Lung (tissue), 12 donors: ENCODE data around the gene OR2M5. TPM values are rescaled to one million over a fixed set of nuclear protein-coding genes. Genes with fewer than 3 reads are reported as not detected.

Source experiments
- ATAC-seq: fragments of 200-7000 bp; cut with Tn5 transposase; one replicate; pipeline ENCODE4 v1.9.1; 2020; ENCODE audit warnings: moderate number of reproducible peaks; ENCODE audit not compliant: insufficient read depth, low FRiP score
- DNase-seq, 3 donors: peaks; one replicate each; pipeline ENCODE4 v3.0.0-alpha.2; 2013 to 2017
- H3K27ac ChIP-seq, 2 donors: one replicate each; pipeline ENCODE4 v1.5.1; 2013; ENCODE audit warnings: mild to moderate bottlenecking in 2 of 2, moderate library complexity in 2 of 2, control low read depth in 1 of 2, inconsistent platforms in 1 of 2, low read depth in 1 of 2, low read length in 1 of 2
- H3K27me3 ChIP-seq, 3 donors: one replicate each; pipeline ENCODE4 v1.5.1; 2013; ENCODE audit warnings: low read length in 2 of 3; ENCODE audit not compliant: control insufficient read depth in 3 of 3, insufficient read depth in 3 of 3
- H3K36me3 ChIP-seq, 4 donors: one replicate each; pipeline ENCODE4 v1.5.1; 2013; ENCODE audit warnings: low read length in 4 of 4, mild to moderate bottlenecking in 1 of 4, moderate library complexity in 1 of 4; ENCODE audit not compliant: control insufficient read depth in 4 of 4, insufficient read depth in 4 of 4
- H3K4me1 ChIP-seq, 5 donors: one replicate each; pipeline ENCODE4 v1.5.1; 2013; ENCODE audit warnings: low read length in 5 of 5, mild to moderate bottlenecking in 2 of 5, moderate library complexity in 1 of 5; ENCODE audit not compliant: control insufficient read depth in 5 of 5, insufficient read depth in 5 of 5
- H3K4me3 ChIP-seq: one replicate; pipeline ENCODE4 v1.5.1; 2013; ENCODE audit warnings: mild to moderate bottlenecking, control low read depth, moderate library complexity
- H3K9ac ChIP-seq, 2 donors: one replicate each; pipeline ENCODE4 v1.5.1; 2013; ENCODE audit warnings: low read length in 2 of 2, control low read depth in 1 of 2; ENCODE audit not compliant: insufficient read depth in 1 of 2
- H3K9me3 ChIP-seq, 4 donors: one replicate each; pipeline ENCODE4 v1.5.1; 2013; ENCODE audit warnings: low read length in 3 of 4, mild to moderate bottlenecking in 1 of 4, moderate library complexity in 1 of 4; ENCODE audit not compliant: control insufficient read depth in 4 of 4, insufficient read depth in 3 of 4
- WGBS, 2 donors: extraction: QIAGEN DNeasy Blood & Tissue Kit; methylation state at CpG; one replicate each; pipeline ENCODE4 v1.1.7; 2013; 5-methylcytosine and 5-hydroxymethylcytosine counted together
- polyA plus RNA-seq, 2 donors: library from polyadenylated mRNA; stranded (reverse); fragments of 200-250 nt; gene quantifications; one replicate each; pipeline ENCODE4 v1.2.1, GENCODE V29; 2013
- total RNA-seq, 2 donors: library from RNA; depleted of rRNA in 1 of 2; stranded (reverse); fragments of >200 nt in 1 of 2; gene quantifications; one replicate each; pipeline ENCODE4 v1.2.1, GENCODE V29; 2014 to 2021
- TF ChIP-seq, protein P1 (sequence below): IDR thresholded peaks from 2 replicates; pipeline ENCODE4 v1.5.1; 2012; ENCODE audit warnings: mild to moderate bottlenecking; ENCODE audit errors: control extremely low read depth, extremely low read depth
- donor health status: control.
- donor health status: control.
- donor health status: Bipolar disorder and iron deficiency.
- donor health status: healthy.
- donor health status: DM: yes; HTN: yes; CAD: no.

Gene OR2M5
- total and polyA plus RNA-seq, 4 donors = not detected

GRCh38 chr1:248158758-248159157, 13.8 kb downstream of the OR2M5 start:
- DNase-seq = no peak

GRCh38 chr1:248164031-248164430, 19.1 kb downstream of the OR2M5 start:
- Histone ChIP-seq H3K27ac (no peak overlapping the region), H3K4me1 (no peaks in the 10 kb centered on the region), H3K9me3 (peaks cover 0 to 7% (median 0%) of the 10 kb centered on the region in 4 donors), H3K36me3 (no peaks in the 10 kb centered on the region), H3K4me3 (no peak overlapping the region), H3K9ac (no peak overlapping the region), H3K27me3 (no peaks in the 10 kb centered on the region)
- no peak for ATAC-seq
- DNase-seq = no peak
- WGBS, 2 donors = 87 to 95% methylated on average over 12 of the region's 12 CpGs
- TF ChIP-seq, protein P1, sequence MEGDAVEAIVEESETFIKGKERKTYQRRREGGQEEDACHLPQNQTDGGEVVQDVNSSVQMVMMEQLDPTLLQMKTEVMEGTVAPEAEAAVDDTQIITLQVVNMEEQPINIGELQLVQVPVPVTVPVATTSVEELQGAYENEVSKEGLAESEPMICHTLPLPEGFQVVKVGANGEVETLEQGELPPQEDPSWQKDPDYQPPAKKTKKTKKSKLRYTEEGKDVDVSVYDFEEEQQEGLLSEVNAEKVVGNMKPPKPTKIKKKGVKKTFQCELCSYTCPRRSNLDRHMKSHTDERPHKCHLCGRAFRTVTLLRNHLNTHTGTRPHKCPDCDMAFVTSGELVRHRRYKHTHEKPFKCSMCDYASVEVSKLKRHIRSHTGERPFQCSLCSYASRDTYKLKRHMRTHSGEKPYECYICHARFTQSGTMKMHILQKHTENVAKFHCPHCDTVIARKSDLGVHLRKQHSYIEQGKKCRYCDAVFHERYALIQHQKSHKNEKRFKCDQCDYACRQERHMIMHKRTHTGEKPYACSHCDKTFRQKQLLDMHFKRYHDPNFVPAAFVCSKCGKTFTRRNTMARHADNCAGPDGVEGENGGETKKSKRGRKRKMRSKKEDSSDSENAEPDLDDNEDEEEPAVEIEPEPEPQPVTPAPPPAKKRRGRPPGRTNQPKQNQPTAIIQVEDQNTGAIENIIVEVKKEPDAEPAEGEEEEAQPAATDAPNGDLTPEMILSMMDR = no peak

More at GRCh38 chr1:248158758-248159157, 13.8 kb downstream of the OR2M5 start:
- H3K36me3 ChIP-seq = no peaks in the 10 kb centered on the region
- H3K9me3 ChIP-seq = peaks cover 0 to 8% (median 0%) of the 10 kb centered on the region in 4 donors
- TF ChIP-seq, protein P1 = no peak
- H3K4me1 ChIP-seq = no peaks in the 10 kb centered on the region
- no peak overlapping the region for H3K4me3 ChIP-seq
- H3K27ac ChIP-seq = no peak overlapping the region
- no peak for ATAC-seq
- no peak overlapping the region for H3K9ac ChIP-seq
- no peaks in the 10 kb centered on the region for H3K27me3 ChIP-seq
- WGBS, 2 donors = 90% methylated on average over 4 of the region's 4 CpGs

GRCh38 chr1:248165186-248165585, 20.2 kb downstream of the OR2M5 start:
- TF ChIP-seq, protein P1 = no peak
- DNase-seq (no peak), ATAC-seq (no peak)
- Histone ChIP-seq H3K4me1 (no peaks in the 10 kb centered on the region), H3K9ac (no peak overlapping the region), H3K36me3 (no peaks in the 10 kb centered on the region), H3K9me3 (peaks cover 0 to 7% (median 0%) of the 10 kb centered on the region in 4 donors), H3K4me3 (no peak overlapping the region), H3K27ac (no peak overlapping the region), H3K27me3 (no peaks in the 10 kb centered on the region)
- WGBS, 2 donors = 91 to 93% methylated on average over 14 of the region's 14 CpGs

GRCh38 chr1:248174521-248174920, 29.6 kb downstream of the OR2M5 start, which contains the start of gene OR2M2:
Gene OR2M2, plus strand, starts transcription at chr1:248174821. Its CDS starts 5,165 bp downstream, at chr1:248179986.
- TF ChIP-seq, protein P1 = no peak
- no peak for DNase-seq
- no peak within 1 kb of the TSS for H3K4me3 ChIP-seq
- ATAC-seq = no peak
- no peak within 1 kb of the TSS for H3K9ac ChIP-seq
- no peaks in the 10 kb centered on the region for H3K27me3 ChIP-seq
- no peaks in the 10 kb centered on the region for H3K4me1 ChIP-seq
- H3K9me3 ChIP-seq = peaks cover 0 to 4% (median 0%) of the 10 kb centered on the region in 4 donors
- H3K36me3 ChIP-seq = no peaks in the 10 kb centered on the region
- H3K27ac ChIP-seq = no peak within 1 kb of the TSS
